Mesothelial cell of epicardium (in vitro differentiated cells): ENCODE data around the gene ABHD8. TPM values are rescaled to one million over a fixed set of nuclear protein-coding genes. Genes with fewer than 3 reads are reported as not detected.

Experiments
- DNase-seq, 2 experiments: peaks; one replicate each; pipeline ENCODE4 v3.0.0; 2021; ENCODE audit warnings: low spot score in 2 of 2; ENCODE audit not compliant: unreplicated experiment in 2 of 2
- H3K27ac Mint-ChIP-seq: 2 replicates; pipeline ENCODE4 v1.8.0; 2021; ENCODE audit warnings: mixed read lengths
- H3K27me3 Mint-ChIP-seq: 2 replicates; pipeline ENCODE4 v1.8.0; 2021; ENCODE audit warnings: low read depth, mixed read lengths
- H3K36me3 Mint-ChIP-seq: 2 replicates; pipeline ENCODE4 v1.8.0; 2021; ENCODE audit warnings: mixed read lengths
- H3K4me1 Mint-ChIP-seq: 2 replicates; pipeline ENCODE4 v1.8.0; 2021; ENCODE audit warnings: mixed read lengths
- H3K4me3 Mint-ChIP-seq: 2 replicates; pipeline ENCODE4 v1.8.0; 2021; ENCODE audit warnings: mild to moderate bottlenecking, moderate library complexity, mixed read lengths
- H3K9me3 Mint-ChIP-seq: 2 replicates; pipeline ENCODE4 v1.8.0; 2021; ENCODE audit warnings: mixed read lengths
- CTCF ChIP-seq: fragments of 200-600 bp; sonication (generic); IDR thresholded peaks from one replicate; pipeline ENCODE4 v1.5.0; 2021; ENCODE audit warnings: antibody characterized with exemption; ENCODE audit not compliant: unreplicated experiment
- total RNA-seq: library from RNA; stranded (reverse); gene quantifications from 3 replicates; pipeline ENCODE4 v1.2.1, GENCODE V29; 2021

The ABHD8 gene
- total RNA-seq, 1 donor from 2014 or later = 26.1 TPM

- H3K4me1 Mint-ChIP-seq = peaks cover 8% of the 10 kb centered on the region
- no peak overlapping the region for H3K27ac Mint-ChIP-seq
- peaks cover 10% of the 10 kb centered on the region for H3K36me3 Mint-ChIP-seq
These were observed 34.5 kb downstream of the ABHD8 start for GRCh38 chr19:17268754-17269153.

GRCh38 chr19:17266975-17267788, 36.0 kb downstream of the ABHD8 start, which contains the start of gene BABAM1:
TSS of gene BABAM1 (plus strand) at chr19:17267443. CDS start at chr19:17268807, 1,364 bp downstream.
- TF ChIP-seq CTCF = no peak

More at GRCh38 chr19:17268754-17269153, 34.5 kb downstream of the ABHD8 start:
- TF ChIP-seq CTCF = no peak
- Mint-ChIP-seq H3K27me3 (no peaks in the 10 kb centered on the region), H3K4me3 (peak overlapping the region; percentile 89), H3K9me3 (no peaks in the 10 kb centered on the region)
- no peak for DNase-seq

GRCh38 chr19:17266589-17266974, 36.6 kb downstream of the ABHD8 start:
- peak overlapping the region; percentile 89 for H3K4me3 Mint-ChIP-seq
- H3K9me3 Mint-ChIP-seq = no peaks in the 10 kb centered on the region
- no peak for DNase-seq
- H3K4me1 Mint-ChIP-seq = peaks cover 8% of the 10 kb centered on the region
- H3K27me3 Mint-ChIP-seq = no peaks in the 10 kb centered on the region
- peaks cover 8% of the 10 kb centered on the region for H3K36me3 Mint-ChIP-seq
- TF ChIP-seq CTCF = no peak
- H3K27ac Mint-ChIP-seq = peak overlapping the region; percentile 85

More at GRCh38 chr19:17266975-17267788, 36.0 kb downstream of the ABHD8 start, which contains the start of gene BABAM1:
- peak; percentile 84 to 91 for DNase-seq
- H3K27ac Mint-ChIP-seq = peak within 1 kb of the TSS; percentile 85
- peaks cover 8% of the 10 kb centered on the region for H3K4me1 Mint-ChIP-seq
- H3K9me3 Mint-ChIP-seq = no peaks in the 10 kb centered on the region
- H3K4me3 Mint-ChIP-seq = peak within 1 kb of the TSS; percentile 89
- H3K36me3 Mint-ChIP-seq = peaks cover 8% of the 10 kb centered on the region
- H3K27me3 Mint-ChIP-seq = no peaks in the 10 kb centered on the region

GRCh38 chr19:17266026-17266425, 37.2 kb downstream of the ABHD8 start:
- no peaks in the 10 kb centered on the region for H3K9me3 Mint-ChIP-seq
- H3K36me3 Mint-ChIP-seq = peaks cover 4% of the 10 kb centered on the region
- no peak overlapping the region for H3K27ac Mint-ChIP-seq
- peaks cover 8% of the 10 kb centered on the region for H3K4me1 Mint-ChIP-seq
- no peak for TF ChIP-seq CTCF
- no peak for DNase-seq
- H3K27me3 Mint-ChIP-seq = no peaks in the 10 kb centered on the region
- no peak overlapping the region for H3K4me3 Mint-ChIP-seq

- H3K27ac Mint-ChIP-seq = no peak within 1 kb of the TSS
- no peaks in the 10 kb centered on the region for H3K9me3 Mint-ChIP-seq
- no peak for TF ChIP-seq CTCF
- H3K4me3 Mint-ChIP-seq = no peak within 1 kb of the TSS
- H3K4me1 Mint-ChIP-seq = peaks cover 8% of the 10 kb centered on the region
- peaks cover 2% of the 10 kb centered on the region for H3K27me3 Mint-ChIP-seq
- no peaks in the 10 kb centered on the region for H3K36me3 Mint-ChIP-seq
- DNase-seq = no peak
These were observed 38.6 kb downstream of the ABHD8 start, which contains the start of gene USHBP1 for GRCh38 chr19:17264641-17264979. TSS of gene USHBP1 (minus strand) at chr19:17264745. CDS start at chr19:17264299, 446 bp downstream.
